Fibroblast of peridontal ligament (primary cell): ENCODE data around the gene SPATA13.
A peak's percentile ranks its signal among the peaks of the same experiment; 100 is the strongest.
"Not testable (repeated sequence)": the region's sequence is repeated elsewhere in the genome, so short reads cannot be mapped to it uniquely, and the experiment has no call there.

Source experiments
- DNase-seq: peaks from one replicate; pipeline ENCODE4 v3.0.0-alpha.2; 2010; ENCODE audit errors: extremely low read depth

The SPATA13 gene

DNA sequence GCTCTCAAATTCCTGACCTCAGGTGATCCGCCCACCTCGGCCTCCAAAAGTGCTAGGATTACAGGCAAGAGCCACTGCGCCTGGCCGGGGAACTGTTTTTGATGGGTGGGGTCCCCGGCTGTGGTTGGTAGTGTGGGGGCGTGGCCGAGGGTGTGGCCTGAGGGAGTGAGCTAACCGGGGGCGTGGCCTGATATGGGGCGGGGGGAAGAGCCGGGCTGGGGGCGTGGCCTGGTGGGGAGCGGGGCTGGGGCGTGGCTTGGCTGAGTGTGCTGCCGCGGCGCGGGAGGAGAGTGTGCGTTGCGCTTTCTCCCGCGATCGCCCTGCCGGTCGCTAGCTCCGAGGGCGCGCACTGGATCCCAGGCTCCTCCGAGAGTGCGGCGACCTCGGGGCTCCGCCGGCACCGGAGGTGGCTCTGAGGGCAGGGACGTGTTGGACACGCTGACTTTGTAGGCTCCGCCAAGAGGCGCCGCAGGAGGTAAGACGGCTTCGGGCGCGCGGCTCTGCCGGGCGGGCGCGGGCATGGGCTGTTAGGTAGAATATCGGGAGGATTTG lies at the start of gene SPATA13:
SPATA13 (plus strand) TSS at position 263 of the 552 bp plus-strand sequence. CDS start 62,210 bp downstream, outside the sequence.
- peak; percentile 77 for DNase-seq

DNA sequence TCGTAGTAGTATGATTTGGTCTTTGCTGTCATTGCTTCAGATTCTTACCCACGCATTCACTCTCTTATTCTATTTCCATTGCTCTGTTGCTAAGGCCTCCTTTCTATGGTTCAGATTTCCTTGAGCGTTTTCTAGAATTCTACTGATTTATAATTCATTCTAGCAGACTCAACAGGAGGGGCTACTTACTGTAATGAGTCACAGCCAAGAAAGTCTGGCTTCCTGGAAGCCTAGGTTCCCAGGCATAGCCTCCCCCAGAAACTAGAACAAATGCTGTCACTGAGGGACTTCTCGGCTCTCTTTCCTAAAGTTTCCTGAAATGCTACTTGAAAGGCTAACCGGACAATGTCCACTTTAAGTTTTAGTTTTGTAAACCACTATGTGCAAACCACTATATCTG lies 47.7 kb upstream of the SPATA13 start:
- no peak for DNase-seq

DNA sequence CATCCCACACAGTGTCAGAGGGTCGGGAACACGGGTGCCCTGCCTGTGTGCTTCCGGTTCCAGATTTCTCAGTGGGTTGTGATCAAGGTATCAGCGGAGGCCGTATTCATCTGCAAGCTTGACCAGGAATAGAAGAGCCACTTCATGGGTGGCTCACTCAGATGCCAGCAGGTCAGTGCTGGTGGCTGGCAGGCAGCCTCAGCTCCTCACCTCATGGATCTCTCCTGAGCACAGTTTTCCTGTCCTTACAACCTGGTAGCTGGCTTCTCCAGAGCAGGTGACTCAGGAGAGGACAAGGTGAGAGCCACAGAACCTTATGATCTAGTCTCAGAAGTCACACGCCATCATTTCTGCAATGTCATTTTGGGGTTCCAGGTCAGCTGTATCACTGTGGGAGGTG lies 44.8 kb upstream of the SPATA13 start:
- no peak for DNase-seq

DNA sequence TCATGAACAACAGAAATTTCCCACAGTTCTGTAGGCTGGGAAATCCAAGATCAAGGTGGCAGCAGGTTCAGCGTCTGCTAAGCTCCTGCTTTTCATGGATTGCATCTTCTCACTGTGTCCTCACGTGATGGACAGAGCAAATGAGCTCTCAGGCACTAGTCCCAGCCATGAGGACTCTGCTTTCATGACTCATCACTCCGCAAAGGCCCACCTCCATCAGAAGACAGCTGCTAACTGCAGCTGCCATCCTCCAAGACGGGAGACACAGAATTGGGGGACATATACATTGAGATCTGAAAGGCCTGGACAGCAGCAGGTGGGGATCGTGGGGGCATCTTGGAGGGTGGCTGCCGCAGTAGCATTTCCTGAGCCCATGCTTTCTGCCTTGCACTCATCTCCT lies 44.4 kb upstream of the SPATA13 start:
- no peak for DNase-seq

DNA sequence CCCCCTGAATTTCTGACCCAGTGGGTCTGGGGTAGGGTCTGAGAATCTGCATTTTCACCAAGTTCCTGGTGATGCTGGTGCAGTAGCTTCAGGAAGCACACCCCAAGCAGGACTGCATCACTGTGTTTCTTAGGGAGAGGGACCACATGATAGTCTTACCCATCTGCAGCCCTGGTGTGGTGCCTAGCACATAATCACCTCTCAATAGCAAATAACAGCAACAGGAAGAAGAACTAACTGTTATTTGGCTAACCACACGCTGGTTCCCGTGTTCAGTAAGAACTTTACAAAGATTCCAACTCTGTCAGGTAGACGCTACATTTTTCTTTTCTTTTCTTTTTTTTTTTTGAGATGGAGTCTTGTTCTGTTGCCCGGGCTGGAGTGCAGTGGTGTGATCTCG lies 41.9 kb upstream of the SPATA13 start:
- no peak for DNase-seq

DNA sequence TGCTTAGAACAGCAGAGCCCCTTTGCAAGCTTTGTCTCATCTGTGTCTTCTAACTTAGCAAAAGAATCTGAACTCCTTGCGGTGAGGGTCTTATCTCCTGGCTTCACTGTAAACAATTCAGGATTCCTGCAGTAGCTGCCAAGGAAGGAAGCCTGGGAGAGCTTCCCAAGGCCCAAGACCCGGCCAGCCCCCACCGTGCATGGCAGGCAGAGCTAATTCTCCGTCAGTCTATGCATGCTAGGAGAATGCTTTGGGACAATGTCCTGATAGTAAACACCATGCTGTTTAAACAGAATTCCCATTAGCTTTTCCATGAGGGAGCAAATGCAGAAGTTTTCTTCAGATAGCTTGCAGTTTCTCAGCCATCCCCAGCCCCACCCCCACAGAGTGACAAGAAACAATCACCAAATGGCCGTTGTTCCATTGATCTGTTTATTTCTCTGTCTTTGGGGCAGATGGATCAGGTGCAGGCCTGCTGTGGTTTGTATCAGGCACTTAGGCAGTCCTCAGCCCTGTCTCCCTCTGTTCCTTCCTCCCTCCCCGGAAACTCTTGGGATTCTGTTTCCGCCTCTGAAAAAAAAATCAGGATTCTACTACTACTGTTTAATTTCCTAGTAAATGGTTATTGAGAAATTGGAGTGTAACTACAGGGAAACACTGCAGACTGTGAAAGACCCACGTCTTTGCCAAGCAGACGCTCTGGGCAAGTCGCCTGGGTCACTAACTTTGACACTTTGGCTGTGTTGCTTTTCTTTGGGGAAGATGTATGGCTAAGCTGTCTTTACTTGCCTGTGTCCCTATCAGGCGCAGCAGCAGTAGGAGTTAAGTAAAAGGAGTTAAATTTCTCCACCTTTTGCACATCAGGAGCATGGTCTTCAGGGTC lies 40.7 kb upstream of the SPATA13 start:
- DNase-seq: no peak

DNA sequence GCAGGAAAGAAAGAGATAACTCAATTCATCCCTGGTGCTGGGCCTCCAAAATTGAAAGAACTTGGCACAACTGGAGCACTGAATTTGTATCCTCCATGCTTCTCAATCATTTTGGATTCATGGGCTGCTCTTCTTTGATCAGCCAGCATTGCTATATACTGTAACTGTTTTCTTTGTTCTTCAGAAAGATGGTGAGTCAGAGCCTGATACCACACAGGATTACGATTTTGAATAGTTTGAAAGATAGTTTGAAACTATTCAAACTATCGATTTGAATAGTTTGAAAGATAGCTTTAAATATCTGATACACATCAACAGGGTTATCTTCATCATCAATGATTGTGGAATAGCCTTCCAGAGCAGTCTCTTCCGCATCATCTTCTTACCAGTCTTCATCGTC lies 38.5 kb upstream of the SPATA13 start:
- not testable (repeated sequence) for DNase-seq

DNA sequence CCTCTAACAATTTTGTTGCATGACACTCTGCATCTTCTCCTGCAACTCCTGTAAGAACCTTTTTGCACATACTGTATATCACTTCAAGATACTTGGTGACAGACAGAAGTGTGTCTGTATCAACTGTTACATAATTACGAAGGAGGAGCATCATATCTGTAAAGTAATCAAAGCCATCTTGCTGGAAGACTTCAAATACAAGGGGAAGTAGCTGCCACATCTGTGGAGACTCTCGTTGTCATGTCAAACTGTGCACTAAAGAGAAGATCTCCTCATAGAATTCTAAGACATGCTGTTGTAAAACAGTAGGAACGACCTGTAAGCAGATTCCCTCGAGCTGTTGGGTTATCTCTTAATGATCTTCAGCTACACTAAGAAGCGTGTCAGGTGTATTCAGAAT lies 38.0 kb upstream of the SPATA13 start:
- DNase-seq: no peak

DNA sequence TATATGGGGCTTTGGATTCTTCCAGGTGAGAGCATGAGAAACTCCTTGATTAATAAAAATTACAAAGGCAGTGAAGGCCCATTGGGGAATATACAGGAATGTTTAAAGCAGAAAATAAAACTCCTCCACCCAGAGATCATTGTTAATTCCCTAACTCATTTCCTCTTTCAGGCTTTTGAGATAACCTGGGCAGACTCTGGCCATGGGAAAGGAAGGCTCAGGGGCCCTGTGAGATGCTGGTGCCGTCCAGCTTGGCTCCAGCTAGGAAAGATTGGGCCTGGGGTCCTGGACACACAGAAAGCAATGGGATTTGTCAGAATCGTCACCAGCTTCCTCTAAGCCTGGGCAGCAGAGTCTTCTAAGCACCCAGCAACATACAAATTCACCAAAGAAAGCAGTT lies 36.8 kb upstream of the SPATA13 start:
- no peak for DNase-seq

DNA sequence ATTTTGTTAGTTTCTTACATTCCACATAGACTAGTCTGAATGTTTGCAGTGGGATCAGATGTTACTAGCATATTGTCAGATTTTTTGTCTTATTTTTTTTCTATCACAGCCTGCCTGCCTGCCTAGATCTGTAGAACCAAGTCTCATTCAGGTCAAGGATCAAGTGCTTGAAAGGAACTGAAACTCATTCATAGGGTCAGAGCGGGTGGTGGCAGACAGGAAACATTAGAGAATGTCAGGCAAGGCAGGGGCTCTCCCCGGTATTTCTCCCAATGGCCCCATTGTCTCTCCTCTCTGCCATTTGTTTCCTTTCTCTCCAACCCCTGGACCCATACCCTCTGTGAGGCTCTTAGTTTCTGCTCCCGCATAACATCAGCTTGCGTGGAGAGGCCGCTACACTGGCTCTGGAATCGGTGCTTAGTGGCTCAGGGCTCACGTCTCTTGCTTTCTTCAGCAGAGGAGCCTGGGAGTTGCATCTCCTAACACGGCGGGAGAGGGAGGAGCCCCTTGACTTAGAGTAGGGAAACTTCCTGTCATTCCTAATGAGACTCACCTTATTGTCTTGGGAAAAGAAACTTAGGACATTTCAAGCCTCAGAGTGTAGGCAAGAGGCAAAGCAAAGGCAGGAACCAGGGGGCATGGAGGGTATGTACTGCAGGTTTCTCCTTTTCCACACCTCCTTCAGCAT lies 35.6 kb upstream of the SPATA13 start:
- DNase-seq: no peak

DNA sequence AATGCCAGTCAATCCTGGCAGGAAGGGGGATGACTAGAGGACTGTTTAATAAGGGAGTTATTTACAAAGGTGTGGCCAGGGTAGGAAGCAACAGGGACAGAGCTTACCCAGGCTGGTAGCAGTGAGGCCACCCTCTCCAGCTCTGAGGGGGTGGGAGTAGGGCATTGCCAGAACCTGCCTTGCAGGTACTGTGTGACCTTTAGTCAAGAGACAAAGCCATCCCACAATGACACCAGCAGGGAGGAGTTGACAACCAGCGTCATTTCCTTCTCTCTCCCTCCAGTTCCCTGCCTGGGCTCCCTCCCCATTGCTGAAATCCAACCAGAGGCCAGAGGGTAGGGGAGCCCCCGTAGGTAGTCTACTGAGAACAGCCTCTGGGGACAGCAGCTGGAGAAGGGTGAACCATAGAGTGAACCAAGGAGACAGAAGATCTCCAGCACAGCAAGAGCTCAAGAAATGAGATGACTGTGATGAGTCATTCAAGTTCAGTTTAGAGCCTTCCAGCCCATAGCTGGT lies 33.3 kb upstream of the SPATA13 start:
- peak; percentile 23 for DNase-seq

DNA sequence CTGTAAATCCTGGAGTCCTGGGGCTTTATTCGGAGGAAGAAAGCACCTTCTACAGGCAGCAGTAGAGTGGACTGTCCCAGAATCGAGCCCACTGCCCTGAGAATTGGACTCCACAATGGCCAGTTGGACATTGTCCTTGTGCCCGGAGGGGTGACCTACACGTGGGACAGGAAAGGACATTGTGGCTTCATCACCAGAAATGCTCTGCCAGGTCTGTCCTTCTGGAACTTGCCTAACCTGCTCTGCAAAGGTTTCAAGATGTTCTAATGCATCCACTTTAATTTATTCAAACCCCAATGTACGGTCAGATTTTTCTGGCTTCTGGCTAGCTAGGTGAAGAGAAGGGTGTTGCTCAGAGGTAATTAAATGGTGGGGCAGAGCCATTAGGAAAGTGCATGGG lies 32.4 kb upstream of the SPATA13 start:
- DNase-seq: no peak

DNA sequence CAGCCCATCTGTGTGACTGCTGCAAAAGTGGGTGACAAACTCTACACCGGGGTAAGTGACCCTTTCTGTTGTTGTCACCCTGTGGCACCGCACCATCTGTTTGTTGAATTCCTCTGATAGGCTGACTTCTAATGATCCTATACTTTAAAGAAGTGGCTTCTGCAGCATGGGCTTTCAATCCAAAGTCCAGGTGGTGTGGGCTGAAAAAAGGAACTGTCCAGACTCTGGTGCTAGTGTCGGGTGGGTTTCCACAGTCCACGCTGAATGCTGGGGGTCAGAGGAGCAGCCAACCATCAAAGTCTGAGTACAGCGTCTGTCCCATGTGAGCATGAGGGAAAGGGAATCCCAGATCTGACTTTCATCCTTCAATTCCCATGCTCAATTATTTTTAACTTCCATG lies 31.6 kb upstream of the SPATA13 start:
- DNase-seq: no peak

DNA sequence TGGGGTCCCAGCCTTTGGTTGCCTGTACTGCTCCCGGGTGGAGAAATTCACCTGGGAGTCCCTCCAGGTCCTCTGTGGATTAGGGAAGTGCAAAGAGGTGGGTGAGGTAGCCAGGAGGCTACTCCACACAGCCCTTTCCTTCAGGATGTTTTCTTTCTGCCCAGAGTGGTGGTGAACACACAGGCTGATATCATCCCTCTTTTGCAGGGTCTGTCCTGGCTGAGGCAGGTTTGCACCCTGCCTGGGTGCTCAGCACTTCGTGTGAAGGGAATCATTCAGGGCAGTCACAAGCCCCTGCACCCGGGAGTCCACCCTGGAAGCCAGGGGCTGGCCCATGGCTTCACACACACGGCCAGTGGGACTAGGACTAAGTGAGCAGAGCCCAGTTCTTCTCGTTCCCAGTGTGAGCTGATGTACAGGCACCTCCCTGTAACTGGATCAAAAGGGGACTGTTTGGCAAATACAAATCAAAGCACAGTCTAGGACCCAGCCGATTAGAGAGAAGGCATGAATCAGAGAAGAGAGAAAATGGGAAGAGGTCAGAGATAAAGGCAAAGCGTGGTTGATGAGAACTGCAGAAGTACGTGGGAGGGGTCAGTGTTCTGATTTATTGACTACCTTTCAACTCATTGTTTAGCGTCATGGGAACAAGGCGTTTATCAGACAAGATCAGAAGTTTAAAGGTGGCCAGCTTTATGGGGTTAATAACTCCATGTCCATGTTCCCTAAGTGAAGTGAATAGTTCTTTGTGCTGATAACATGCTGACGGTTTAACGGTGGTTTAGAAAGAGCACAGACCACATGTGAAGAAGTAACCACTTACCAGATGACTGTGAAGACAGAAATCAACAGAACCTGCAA lies 30.4 kb upstream of the SPATA13 start:
- DNase-seq: no peak

DNA sequence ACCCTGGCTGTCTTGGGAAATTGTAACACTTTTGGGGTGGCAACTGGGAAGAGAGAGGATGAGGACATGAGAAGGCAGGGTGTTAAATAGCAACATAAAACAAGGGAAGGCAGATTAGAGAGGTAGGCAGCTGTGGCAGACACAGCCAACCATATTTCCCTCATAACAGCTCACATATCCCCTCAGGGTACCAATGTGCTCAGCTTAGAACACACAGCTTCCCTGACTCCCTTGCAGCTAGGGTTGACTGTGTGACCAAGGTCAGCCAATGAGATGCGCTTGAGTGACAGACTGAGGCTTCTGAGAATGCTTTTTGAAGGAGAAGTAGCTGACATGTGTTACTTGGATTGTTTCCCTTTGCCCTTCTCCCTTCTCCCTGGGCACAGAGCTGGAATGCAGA lies 28.8 kb upstream of the SPATA13 start:
- DNase-seq: no peak

DNA sequence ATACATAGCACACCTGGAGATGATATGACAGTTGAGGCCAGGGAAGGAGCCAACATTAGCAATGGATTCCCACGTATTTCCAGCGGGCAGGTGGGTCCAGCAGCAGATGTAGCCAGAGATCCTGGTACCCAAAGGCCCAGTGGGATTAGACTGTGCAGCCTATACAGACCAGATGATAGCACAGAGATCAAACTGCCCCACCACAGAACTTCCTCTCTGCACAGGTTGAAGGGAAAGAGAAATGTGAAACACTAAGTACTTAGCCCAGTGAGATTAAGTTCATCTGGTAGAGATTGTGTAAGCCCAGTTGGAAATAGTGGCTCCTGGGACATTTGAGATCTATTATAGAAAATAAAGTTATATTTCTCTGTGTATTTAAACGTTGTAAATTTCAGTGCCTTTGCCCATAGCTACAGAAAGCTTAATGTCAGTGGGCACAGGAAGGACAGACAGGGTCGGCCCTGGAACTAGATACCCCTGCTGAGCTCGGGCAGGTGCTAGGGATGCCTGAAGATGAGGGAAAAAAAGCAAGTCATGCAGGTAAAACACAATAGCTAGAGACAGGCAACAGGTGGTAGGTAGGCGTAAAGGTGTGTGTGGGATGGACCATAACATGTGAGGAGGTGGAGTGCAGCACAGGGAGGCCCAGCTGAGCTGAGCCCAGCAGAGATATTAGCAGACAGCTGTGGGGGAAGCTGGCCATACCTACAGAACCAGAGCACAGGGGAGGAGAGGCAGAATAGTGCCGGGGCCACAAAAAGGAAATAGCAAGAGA lies 27.3 kb upstream of the SPATA13 start:
- DNase-seq: no peak

DNA sequence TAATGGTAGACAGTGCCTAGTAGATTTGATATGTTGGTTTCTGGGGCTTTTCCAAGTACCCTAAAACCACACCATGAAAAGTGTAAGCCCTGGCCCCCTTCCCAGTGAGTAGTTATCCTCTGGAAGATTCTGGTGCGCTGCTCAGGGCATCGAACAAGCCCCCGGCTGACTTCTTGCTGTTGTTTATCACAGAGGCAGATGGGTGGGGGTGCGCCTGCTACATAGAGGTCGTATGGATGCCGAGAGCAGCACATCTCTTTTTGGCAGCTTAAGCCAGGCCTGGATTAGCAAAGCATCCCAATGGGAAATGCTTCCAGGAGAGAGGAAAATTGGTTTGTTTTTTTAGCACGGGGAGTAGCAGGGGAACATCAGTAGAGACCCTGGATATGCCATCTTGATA lies 26.3 kb upstream of the SPATA13 start:
- no peak for DNase-seq

DNA sequence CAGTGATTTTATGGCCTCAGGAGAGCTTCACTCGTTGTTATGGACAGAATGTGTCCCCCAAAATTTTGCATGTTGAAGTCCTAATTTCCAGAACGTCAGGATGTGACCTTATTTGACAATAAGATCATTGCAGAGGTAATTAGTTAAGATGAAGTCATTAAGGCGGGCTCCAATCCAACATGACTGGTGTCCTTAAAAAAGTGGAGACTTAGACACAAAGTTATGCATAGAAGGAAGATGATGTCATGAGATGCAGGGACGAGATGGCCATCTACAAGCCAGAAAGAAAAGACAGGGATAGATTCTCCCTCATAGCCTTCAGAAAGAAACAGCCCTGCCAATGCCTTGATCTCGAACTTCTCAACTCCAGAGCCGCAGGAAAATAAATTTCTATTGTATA lies 25.8 kb upstream of the SPATA13 start:
- no peak for DNase-seq

DNA sequence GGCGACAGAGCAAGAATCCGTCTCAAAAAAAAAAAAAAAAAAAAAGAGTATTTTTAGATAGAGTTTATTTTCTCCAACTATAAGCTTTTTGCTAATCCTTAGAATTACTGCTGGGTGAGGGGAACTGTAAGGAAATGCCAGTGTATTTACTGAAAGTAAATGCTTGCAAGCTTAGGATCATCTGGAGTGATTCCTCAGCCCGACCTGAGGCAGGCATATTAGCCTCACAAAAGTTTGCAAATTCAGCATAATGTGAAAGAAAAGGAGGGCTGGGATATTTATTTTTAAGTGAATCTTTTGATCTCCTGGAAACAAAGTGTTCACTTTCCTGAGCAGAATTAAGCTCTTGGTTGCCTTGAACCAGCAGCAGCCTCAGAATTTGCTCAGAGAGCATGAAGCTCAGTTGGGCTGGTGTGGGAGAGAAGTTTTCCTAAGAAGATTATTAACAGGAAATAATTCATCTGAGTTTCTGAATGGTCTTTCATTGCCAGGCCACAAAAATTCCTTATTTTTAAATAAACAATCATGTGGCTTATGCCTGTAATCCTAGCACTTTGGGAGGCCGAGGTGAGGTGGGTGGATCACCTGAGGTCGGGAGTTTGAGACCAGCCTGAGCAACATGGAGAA lies 24.7 kb upstream of the SPATA13 start:
- peak; percentile 36 for DNase-seq

DNA sequence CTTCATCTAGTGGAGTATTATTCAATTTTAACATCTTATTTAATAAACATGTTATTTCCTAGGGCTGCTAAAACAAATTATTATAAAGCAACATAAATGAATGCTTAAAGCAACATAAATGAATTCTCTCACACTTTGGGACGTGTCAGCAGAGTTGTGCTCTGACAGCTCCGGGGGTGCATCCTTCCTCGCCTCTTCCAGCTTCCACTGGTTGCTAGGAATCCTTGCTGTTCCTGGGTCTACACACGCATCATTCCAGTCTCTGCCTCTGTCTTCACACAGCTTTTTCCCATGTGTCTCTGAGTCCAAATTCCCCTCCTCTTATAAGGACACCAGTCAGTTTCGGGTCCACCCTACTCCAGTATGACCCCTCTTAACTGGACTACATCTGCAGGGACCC lies 21.6 kb upstream of the SPATA13 start:
- DNase-seq: no peak
